T-helper 17 cell (primary cell): ENCODE data around the gene LCN9. TPM values are rescaled to one million over a fixed set of nuclear protein-coding genes. Genes with fewer than 3 reads are reported as not detected.
A peak's percentile ranks its signal among the peaks of the same experiment; 100 is the strongest.

ENCODE experiments used
- ATAC-seq: fragments of 150-1000 bp; cut with Tn5 transposase; 2 replicates; pipeline ENCODE4 v1.10.0; 2021; ENCODE audit warnings: mild to moderate bottlenecking, moderate library complexity
- DNase-seq, 3 donors: peaks; one replicate each; pipeline versions ENCODE4 v3.0.0 to v3.0.0-alpha.2; 2020 to 2021
- H3K9me3 ChIP-seq: one replicate; pipeline ENCODE4 v1.7.0; 2013; ENCODE audit warnings: low read length, mild to moderate bottlenecking; ENCODE audit not compliant: control insufficient read depth, poor library complexity, severe bottlenecking
- H3K27ac Mint-ChIP-seq: one replicate; pipeline ENCODE4 v1.8.0; 2022; ENCODE audit warnings: mild to moderate bottlenecking, moderate library complexity, mixed read lengths
- H3K27me3 Mint-ChIP-seq: one replicate; pipeline ENCODE4 v1.8.0; 2022; ENCODE audit warnings: mixed read lengths
- H3K36me3 Mint-ChIP-seq: one replicate; pipeline ENCODE4 v1.8.0; 2022; ENCODE audit warnings: low read depth, mixed read lengths
- H3K4me1 Mint-ChIP-seq: one replicate; pipeline ENCODE4 v1.8.0; 2022; ENCODE audit warnings: mild to moderate bottlenecking, mixed read lengths
- H3K4me3 Mint-ChIP-seq: one replicate; pipeline ENCODE4 v1.8.0; 2022; ENCODE audit warnings: mild to moderate bottlenecking, moderate library complexity, mixed read lengths
- total RNA-seq, 4 donors: library from RNA in 2 of 4; stranded (reverse) in 2 of 4; gene quantifications; one replicate each; pipeline ENCODE4 v1.2.3 and lab custom pipeline; 2022 to 2026

Gene LCN9
- total RNA-seq, 2 donors from 2014 or later = not detected

DNA sequence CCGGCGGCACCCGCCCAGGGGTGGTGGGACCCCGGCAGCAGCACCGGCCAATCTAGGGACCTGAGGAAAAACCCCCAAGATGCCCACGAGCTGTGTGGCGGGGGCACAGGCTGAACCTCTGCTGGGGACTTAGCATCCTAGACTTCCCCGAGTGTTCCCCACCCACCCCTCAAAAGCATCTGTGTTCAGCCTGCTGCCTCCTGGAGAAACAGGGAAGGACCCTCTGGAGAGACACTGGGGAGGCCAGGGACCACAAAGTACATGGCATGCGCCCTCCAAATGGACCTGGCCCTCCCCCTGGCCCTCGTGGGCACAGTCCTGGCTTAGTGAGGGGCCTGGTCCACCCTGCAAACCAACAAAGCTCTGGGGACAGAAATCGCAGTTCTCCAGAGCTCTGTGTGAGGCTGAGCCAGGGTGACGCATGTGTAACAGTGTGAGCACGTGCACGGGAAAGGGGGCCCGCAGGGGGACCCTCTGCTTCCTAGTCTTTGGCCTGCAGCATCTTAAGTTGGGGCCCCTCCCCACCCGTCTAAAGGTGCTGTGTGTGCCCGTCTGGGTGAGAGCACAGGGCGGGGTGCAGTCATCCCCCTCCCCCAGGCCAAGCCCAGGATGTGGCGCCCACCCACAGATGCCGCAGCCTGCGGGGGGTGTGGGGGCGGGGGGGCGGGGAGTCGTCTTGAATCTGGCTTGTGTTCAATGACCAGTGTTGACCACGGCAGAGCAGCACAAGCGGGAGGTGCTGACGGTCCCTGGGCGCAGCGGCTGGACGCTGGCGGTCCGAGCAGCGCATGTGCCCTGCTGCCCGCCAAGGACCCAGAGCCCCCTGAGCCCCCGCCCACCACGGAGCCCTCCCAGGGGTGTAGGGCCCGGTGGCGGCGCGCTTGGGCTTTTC, 38.2 kb downstream of the LCN9 start:
- peak; percentile 39 for ATAC-seq
- Mint-ChIP-seq H3K27me3 (peaks cover 12% of the 10 kb centered on the region), H3K27ac (no peak overlapping the region), H3K4me1 (no peaks in the 10 kb centered on the region), H3K36me3 (no peaks in the 10 kb centered on the region), H3K4me3 (no peak overlapping the region)
- DNase-seq = no peak
- H3K9me3 ChIP-seq = no peaks in the 10 kb centered on the region

DNA sequence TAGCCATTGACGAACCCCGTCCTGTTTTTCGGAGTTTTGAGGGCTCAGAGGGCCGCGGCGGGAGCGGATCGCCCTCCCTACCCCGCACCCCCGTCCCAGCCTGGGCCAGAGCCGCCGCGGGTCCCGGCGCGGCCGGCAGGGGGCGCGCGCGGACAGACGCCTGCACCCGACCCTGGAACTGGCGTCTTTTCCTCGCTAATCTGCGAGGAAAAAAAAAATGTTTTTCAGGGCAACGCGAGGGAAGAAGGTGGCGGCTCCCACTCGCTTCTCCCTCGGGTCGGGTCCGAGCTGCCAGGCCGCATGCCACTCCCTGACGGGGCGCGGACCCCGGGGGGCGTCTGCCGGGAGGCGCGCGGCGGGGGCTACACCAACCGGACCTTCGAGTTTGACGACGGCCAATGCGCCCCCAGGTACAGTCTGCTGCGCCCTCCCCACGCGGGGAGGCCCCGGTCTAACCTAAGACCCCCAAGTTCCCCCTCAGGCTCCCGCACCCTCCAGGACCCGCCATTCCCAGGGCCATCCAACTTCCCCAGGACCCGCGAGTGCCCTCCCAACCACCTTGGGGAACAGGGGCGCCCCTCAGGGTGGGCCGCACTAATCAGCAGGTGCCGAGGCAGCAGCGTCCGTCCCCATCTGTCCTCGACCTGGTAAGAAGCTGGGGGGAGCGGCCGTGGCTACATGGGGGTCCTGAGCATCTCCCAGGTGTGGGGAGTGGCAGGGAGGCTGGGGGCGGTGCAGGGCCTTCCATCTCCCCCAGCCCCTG, 39.0 kb downstream of the LCN9 start, which contains the start of gene KCNT1:
Gene KCNT1, plus strand, starts transcription at position 227 of the 763 bp plus-strand sequence. Its CDS starts 74 bp downstream, at position 301.
- Mint-ChIP-seq H3K27me3 (peaks cover 12% of the 10 kb centered on the region), H3K36me3 (no peaks in the 10 kb centered on the region), H3K27ac (no peak within 1 kb of the TSS), H3K4me3 (no peak within 1 kb of the TSS), H3K4me1 (no peaks in the 10 kb centered on the region)
- peak; percentile 44 to 59 (median 50) for DNase-seq
- no peaks in the 10 kb centered on the region for H3K9me3 ChIP-seq
- ATAC-seq = peak; percentile 71

DNA sequence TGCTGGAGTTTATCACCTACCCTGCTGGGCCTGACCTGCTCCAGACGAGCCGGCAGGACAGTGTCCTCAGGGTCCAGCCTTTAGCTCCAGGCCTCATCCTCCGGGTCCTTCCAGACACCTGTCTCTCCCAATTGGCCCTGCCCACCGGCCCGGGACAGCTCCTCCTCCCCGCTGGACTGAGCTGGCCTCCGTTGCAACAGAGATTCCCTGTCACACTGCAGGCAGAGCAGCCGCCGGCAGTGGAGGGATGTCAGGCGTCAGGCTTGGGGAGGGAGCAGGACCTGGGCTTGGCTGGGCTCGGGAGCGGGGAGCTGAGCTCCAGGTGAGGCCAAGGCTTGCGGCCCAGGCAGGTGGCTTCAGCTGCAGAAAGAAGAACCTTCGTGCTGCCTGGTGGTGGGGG, 40.6 kb downstream of the LCN9 start:
- H3K4me1 Mint-ChIP-seq = peaks cover 2% of the 10 kb centered on the region
- H3K27ac Mint-ChIP-seq = no peak overlapping the region
- no peak for ATAC-seq
- H3K27me3 Mint-ChIP-seq = peaks cover 16% of the 10 kb centered on the region
- no peaks in the 10 kb centered on the region for H3K9me3 ChIP-seq
- no peak for DNase-seq
- no peaks in the 10 kb centered on the region for H3K36me3 Mint-ChIP-seq
- H3K4me3 Mint-ChIP-seq = peak overlapping the region; percentile 75

DNA sequence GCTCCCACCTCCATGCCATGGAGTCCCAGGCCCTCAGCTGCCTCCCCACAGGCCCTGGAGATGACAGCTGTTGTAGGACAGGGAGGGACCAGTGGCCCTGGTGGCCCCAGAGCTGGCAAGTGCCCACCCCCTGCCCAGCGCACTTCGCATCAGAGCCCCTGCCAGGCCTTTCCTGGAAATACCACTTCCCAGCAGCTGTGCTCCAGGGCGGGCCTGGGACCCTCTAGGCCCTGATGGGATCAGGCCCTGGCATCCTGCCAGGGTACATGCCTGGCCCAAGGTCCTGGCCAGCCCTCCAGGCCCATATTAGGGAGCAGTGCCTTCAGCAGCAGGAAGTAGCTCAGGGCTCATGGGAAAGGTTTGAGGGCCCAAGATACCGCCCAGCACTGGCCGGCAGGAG, 41.4 kb downstream of the LCN9 start:
- DNase-seq (no peak), ATAC-seq (no peak)
- peaks cover 2% of the 10 kb centered on the region for H3K4me1 Mint-ChIP-seq
- no peak overlapping the region for H3K4me3 Mint-ChIP-seq
- no peaks in the 10 kb centered on the region for H3K36me3 Mint-ChIP-seq
- H3K27ac Mint-ChIP-seq = no peak overlapping the region
- H3K27me3 Mint-ChIP-seq = peaks cover 16% of the 10 kb centered on the region
- H3K9me3 ChIP-seq = no peaks in the 10 kb centered on the region

DNA sequence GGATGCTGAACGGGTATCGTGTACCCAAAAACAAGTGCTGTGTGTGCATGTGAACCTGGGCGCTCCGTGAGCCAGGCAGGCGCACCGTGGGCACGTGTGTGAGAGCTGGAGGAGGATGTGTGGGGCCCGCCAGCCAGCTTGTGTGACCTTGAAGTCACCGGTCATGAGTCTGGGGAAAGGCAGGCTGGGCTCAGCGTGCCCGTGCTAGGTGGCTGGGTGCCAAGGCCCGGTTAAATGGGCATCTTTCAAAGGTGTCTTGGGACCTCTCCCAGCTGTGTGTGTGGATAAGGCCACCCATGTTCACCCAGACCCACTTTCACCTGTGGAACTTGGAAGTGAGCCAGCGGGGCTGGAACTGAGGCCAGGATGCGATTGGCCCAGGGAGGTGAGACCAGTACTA, 42.3 kb downstream of the LCN9 start:
- Mint-ChIP-seq H3K27me3 (peaks cover 16% of the 10 kb centered on the region), H3K4me3 (no peak overlapping the region), H3K36me3 (no peaks in the 10 kb centered on the region), H3K27ac (no peak overlapping the region), H3K4me1 (peaks cover 2% of the 10 kb centered on the region)
- no peaks in the 10 kb centered on the region for H3K9me3 ChIP-seq
- ATAC-seq (no peak), DNase-seq (no peak)

DNA sequence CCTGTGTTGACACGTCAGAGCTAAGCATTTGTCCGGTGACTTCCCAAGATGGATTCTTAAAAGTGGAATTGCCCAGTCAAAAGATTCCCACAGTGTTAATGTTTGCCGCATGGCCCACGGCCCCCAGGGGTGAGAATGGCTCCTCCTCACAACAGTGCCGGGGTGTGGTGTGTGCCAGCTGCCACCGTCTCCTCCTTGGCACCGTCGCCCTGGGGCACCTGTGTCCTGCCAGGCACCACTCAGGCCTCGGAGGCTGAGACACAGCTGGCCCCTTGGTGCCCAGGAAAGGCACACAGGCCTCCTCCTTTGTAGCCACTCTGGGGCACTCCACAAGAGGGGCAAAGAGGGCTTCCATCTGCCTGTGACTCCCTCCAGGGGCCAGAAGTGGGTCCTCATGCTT, 43.2 kb downstream of the LCN9 start:
- H3K27me3 Mint-ChIP-seq = peaks cover 18% of the 10 kb centered on the region
- DNase-seq = no peak
- H3K4me3 Mint-ChIP-seq = no peak overlapping the region
- no peaks in the 10 kb centered on the region for H3K36me3 Mint-ChIP-seq
- no peaks in the 10 kb centered on the region for H3K9me3 ChIP-seq
- ATAC-seq = no peak
- peaks cover 2% of the 10 kb centered on the region for H3K4me1 Mint-ChIP-seq
- no peak overlapping the region for H3K27ac Mint-ChIP-seq

DNA sequence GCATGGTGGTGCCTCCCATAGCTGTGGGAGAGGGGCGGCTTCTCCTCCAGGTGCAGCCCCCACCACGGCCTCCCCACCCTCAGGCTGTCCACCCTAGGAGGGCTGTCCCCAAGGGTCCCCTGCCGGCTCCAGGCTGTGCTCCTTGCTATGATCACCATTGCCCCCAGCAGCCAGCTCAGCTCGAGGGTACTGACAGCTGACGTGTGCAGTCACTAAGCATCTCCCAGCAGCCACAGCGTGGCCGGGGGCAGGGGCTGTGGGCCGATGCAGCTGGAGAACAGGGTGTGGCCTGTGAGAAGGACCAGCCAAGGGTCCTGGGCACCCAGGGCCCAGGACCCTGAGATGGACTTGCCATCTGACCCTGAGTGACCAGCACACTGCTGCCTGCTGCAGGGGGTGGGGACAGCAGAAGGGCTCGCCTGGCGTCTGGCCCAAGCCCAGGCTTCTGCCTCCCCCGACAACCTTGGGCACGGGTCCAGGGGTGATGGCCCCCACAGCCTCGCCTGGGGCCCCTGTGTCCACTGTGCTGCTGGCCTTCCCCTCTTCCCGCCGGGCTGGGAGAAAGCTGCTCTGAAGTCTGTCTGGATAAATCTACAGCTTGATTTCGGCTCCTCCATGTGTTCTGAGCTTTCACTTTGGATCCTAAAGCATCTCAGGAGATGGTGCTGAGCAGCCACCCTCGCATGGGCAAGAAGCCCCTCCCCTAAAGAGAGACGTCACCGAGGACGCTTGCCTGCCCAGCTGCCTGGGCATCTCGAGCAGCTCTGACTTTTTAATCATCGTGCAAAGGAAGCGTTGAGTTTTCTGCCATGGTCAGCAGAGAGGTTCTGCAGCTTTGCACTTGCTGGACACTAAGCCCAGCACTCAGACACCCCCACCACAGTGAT, 44.4 kb downstream of the LCN9 start:
- H3K27me3 Mint-ChIP-seq = peaks cover 30% of the 10 kb centered on the region
- no peak overlapping the region for H3K4me3 Mint-ChIP-seq
- ATAC-seq = no peak
- no peak overlapping the region for H3K27ac Mint-ChIP-seq
- H3K36me3 Mint-ChIP-seq = no peaks in the 10 kb centered on the region
- no peaks in the 10 kb centered on the region for H3K9me3 ChIP-seq
- H3K4me1 Mint-ChIP-seq = peaks cover 2% of the 10 kb centered on the region
- no peak for DNase-seq

DNA sequence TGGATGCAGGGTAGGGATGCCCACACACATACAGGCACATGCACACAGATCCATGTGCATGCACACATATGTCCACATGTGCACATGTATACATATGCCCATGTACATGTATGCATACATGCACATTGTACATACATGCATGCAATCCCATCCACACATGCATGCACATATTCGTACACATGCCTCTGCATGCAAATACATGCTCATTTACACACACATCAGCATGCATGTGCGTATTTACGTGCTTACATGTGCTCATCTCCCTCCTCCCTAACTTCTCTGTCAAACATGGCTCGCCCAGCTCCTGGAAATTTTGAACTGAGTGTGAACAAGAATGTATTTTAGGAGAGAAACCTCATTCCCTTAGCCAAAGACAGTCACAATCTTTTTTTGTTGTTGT, 45.1 kb downstream of the LCN9 start:
- no peaks in the 10 kb centered on the region for H3K9me3 ChIP-seq
- Mint-ChIP-seq H3K36me3 (no peaks in the 10 kb centered on the region), H3K4me1 (peaks cover 2% of the 10 kb centered on the region), H3K27me3 (peaks cover 30% of the 10 kb centered on the region), H3K27ac (no peak overlapping the region), H3K4me3 (no peak overlapping the region)
- ATAC-seq (no peak), DNase-seq (no peak)

DNA sequence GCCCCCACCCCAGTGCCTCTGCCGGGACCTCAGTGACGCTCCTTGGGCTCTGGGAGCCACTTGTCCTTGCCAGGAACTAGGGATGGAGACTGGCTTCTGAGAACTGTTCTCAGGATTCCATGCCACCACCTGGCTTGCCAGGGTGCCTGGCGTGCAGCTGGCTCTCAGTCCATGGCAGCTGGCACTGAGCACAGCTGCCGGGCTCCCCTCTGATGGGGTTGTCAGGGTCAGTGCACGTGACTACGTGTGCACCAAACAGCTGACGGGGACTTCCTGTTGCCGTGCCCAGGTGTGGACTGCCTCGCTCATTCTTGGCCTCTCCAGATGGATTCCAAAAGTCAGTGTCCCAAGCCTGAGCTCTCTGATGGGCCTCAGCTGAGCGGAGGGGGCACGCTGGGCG, 48.3 kb downstream of the LCN9 start:
- no peaks in the 10 kb centered on the region for H3K9me3 ChIP-seq
- Mint-ChIP-seq H3K36me3 (no peaks in the 10 kb centered on the region), H3K4me1 (peaks cover 4% of the 10 kb centered on the region), H3K27me3 (peaks cover 37% of the 10 kb centered on the region), H3K4me3 (no peak overlapping the region), H3K27ac (no peak overlapping the region)
- ATAC-seq (no peak), DNase-seq (no peak)

DNA sequence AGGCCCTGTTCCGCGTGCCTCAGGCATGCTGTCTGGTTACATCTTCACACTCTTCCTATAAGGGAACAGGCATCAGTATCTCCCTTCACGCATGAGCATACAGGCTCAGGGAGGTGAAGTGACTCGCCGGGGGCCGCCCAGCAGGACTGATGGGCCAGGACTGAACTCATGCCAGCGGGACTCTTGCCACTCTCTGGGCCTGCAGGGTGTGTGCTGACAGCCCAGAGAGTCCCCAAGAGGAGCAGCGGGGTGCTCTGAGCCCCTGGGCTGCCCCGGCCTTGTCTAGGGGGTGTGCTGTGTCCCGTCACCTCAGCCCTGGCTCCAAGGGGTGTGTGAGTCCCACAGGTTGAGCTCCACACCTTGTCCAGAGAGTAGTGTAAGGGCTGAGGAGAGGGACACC, 48.8 kb downstream of the LCN9 start:
- no peak overlapping the region for H3K4me3 Mint-ChIP-seq
- H3K36me3 Mint-ChIP-seq = no peaks in the 10 kb centered on the region
- no peak overlapping the region for H3K27ac Mint-ChIP-seq

DNA sequence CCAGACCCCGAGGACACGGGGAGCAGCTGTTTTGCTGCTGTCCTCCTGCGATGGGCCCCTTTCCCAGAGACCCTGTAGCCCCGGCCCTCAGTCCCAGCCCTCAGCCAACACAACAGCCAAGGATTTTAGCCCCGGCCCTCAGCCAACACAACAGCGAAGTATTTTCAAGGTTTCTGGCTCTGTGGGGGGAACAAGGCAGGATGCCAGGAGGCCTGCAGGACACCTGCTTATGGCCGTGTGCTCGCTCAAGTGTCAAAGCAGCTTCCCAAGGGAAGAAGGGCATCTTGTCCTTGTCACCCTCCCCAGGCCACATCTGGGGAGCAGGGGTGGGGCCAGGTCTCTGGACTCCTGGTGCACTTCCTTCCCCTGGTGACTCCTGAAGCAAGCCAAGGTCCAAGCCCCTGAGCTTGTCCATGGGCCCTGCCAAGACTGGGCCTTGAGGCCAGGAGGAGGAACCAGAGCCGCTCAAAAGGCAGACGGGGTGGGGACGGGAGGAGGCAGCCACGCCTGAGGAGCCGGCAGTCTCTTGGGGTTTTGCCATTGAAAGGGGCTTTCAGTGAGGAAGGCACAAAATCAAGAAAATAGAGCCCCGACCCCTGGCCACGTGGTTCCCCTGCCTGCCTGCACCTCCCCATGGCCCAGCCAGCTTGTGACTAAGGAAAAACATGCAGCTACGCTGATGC, 49.6 kb downstream of the LCN9 start:
- peaks cover 47% of the 10 kb centered on the region for H3K27me3 Mint-ChIP-seq
- no peaks in the 10 kb centered on the region for H3K36me3 Mint-ChIP-seq
- H3K9me3 ChIP-seq = no peaks in the 10 kb centered on the region
- H3K27ac Mint-ChIP-seq = no peak overlapping the region
- H3K4me1 Mint-ChIP-seq = peaks cover 4% of the 10 kb centered on the region
- DNase-seq (no peak), ATAC-seq (no peak)
- no peak overlapping the region for H3K4me3 Mint-ChIP-seq

More for the DNA sequence above, 48.8 kb downstream of the LCN9 start:
- DNase-seq (no peak), ATAC-seq (no peak)
- peaks cover 42% of the 10 kb centered on the region for H3K27me3 Mint-ChIP-seq
- no peaks in the 10 kb centered on the region for H3K9me3 ChIP-seq
- H3K4me1 Mint-ChIP-seq = peaks cover 5% of the 10 kb centered on the region

DNA sequence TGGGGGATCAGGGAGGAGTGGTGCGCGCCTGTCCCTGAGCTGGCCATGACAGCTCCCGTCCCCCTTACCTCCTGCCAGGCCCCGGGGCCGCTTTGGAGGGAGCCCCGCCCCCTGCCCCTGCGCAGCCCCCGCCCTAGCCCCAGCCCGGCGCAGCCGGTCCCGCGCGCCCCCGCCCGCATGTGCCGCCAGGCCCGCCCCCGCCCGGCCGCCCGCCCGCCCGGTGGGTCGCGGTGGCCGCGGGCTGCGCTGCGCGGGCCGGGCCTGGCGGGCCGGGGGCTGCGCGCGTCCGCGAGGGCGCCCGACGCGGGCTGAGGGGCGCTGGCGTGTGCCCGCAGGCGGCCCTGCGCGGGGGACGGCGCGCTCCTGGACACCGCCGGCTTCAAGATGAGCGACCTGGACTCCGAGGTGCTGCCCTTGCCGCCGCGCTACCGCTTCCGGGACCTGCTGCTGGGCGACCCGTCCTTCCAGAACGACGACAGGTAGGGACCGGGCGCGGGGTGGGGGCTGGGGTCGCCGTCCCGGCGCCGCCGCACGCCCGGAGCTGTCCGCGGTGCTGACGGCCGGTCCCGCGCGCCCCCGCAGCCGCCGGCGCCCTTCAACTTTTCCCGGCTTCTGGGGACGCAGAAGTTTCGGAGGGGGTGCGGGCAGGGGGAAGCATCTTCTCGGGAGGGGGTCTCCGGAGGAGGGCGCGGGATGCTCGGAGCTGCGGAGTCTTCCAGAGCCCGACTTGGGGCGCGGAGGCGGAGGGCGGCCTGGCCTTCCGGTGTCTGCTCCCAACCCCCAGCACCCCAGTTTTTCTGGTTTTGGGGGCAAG, 51.3 kb downstream of the LCN9 start:
- H3K36me3 Mint-ChIP-seq = no peaks in the 10 kb centered on the region
- ATAC-seq (no peak), DNase-seq (no peak)
- peaks cover 54% of the 10 kb centered on the region for H3K27me3 Mint-ChIP-seq
- H3K4me3 Mint-ChIP-seq = no peak overlapping the region
- H3K9me3 ChIP-seq = no peaks in the 10 kb centered on the region
- H3K4me1 Mint-ChIP-seq = peaks cover 4% of the 10 kb centered on the region
- no peak overlapping the region for H3K27ac Mint-ChIP-seq
